Heart right ventricle (tissue), 16 donors: ENCODE results near the gene CLEC16A. TPM values are rescaled to one million over a fixed set of nuclear protein-coding genes. Genes with fewer than 3 reads are reported as not detected.

Experiments used
- ATAC-seq, 8 donors: fragments of 200-7000 bp; cut with Tn5 transposase; one replicate each; pipeline ENCODE4 v1.9.1; 2020; ENCODE audit warnings: mild to moderate bottlenecking in 8 of 8, moderate library complexity in 8 of 8, moderate number of reproducible peaks in 1 of 8
- DNase-seq, 2 donors: peaks; one replicate each; pipeline ENCODE4 v3.0.0-alpha.2; 2020
- H3K27ac ChIP-seq, 10 donors: fragments of 200-600 bp; sonication (generic) in 2 of 10; one replicate each; pipeline versions ENCODE4 v1.5.0 to v1.8.0; 2020 to 2022; ENCODE audit warnings: mild to moderate bottlenecking in 3 of 10
- H3K27me3 ChIP-seq, 7 donors: fragments of 200-600 bp; one replicate each; pipeline ENCODE4 v1.8.0; 2021 to 2022; ENCODE audit warnings: mild to moderate bottlenecking in 2 of 7
- H3K36me3 ChIP-seq, 9 donors: fragments of 200-600 bp; sonication (generic) in 1 of 9; one replicate each; pipeline versions ENCODE4 v1.5.0 to v1.8.0; 2020 to 2022; ENCODE audit warnings: mild to moderate bottlenecking in 2 of 9
- H3K4me1 ChIP-seq, 9 donors: fragments of 200-600 bp; sonication (generic) in 1 of 9; one replicate each; pipeline versions ENCODE4 v1.5.0 to v1.8.0; 2020 to 2022; ENCODE audit warnings: mild to moderate bottlenecking in 4 of 9
- H3K4me3 ChIP-seq, 10 donors: fragments of 200-600 bp; sonication (generic) in 2 of 10; one replicate each; pipeline versions ENCODE4 v1.5.0 to v1.8.0; 2020 to 2022; ENCODE audit warnings: mild to moderate bottlenecking in 7 of 10, moderate library complexity in 2 of 10
- H3K9me3 ChIP-seq, 11 donors: fragments of 200-600 bp in 10 of 11; sonication (generic) in 2 of 11; one replicate each; pipeline versions ENCODE4 v1.5.0 to v1.8.0; 2013 to 2022; ENCODE audit warnings: mild to moderate bottlenecking in 2 of 11, control low read depth in 1 of 11, moderate library complexity in 1 of 11
- WGBS, 2 donors: extraction: QIAGEN DNeasy Blood & Tissue Kit; methylation state at CpG; one replicate each; pipeline ENCODE4 v1.1.7; 2013; ENCODE audit warnings: inconsistent platforms in 1 of 2; 5-methylcytosine and 5-hydroxymethylcytosine counted together
- intact Hi-C, 10 donors: fragments of 100-400 bp; cut with DNase I; formaldehyde crosslinking; loops; one replicate each; pipeline versions ENCODE4 v1.11.1 to v1.14.2; 2022
- polyA plus RNA-seq, 2 donors: library from polyadenylated mRNA; stranded (reverse); fragments of 200-250 nt; gene quantifications; one replicate each; pipeline ENCODE4 v1.2.3, GENCODE V29; 2013
- total RNA-seq, 10 donors: library from RNA; stranded (reverse); fragmentation: NEBNext Ultra II Directional in 3 of 10; extraction: Animal tissue kit (Norgen Biotek cat#: 25700) in 3 of 10; gene quantifications; one replicate each; pipeline versions ENCODE4 v1.2.1 to v1.2.4, GENCODE V29; 2021 to 2023
- TF ChIP-seq, protein P1 (sequence below), 9 donors: fragments of 200-600 bp; sonication (generic) in 2 of 9; IDR thresholded peaks; one replicate each; pipeline versions ENCODE4 v1.5.0 to v1.8.0; 2021 to 2022; ENCODE audit warnings: antibody characterized with exemption in 9 of 9, mild to moderate bottlenecking in 5 of 9, moderate library complexity in 1 of 9
- donor health status: Arrhythmogenic right ventricular cardiomyopathy.
- donor health status: ischemic (EF 13 %, LVEDD 7.1; RV severe dilation, severe dysfunction).
- donor health status: healthy with polysubstance abuse.
- donor health status: DM: no; HTN: yes; CAD: no.
- donor health status: DM: no; HTN: no; CAD: no.
- donor health status: ischemic (EF 25% LVEDD 6.9; RV normal size, moderate dysfunction).
- donor health status: ischemic (EF 25% LVEDD 5.7; RV mildly dilated, moderate dysfunction).
- donor health status: healthy.
- donor health status: DM: yes; HTN: yes; CAD: no.
- donor health status: Ischemic cardiomyopathy.
- donor health status: ischemic (EF 35%, LVEDD 5.7; RV mildly dilated, moderate dysfunction).
- donor health status: nonischemic (EF 11% LVEDD 7.7; RV severe dilation, severe dysfunction).
- donor health status: DM: yes; HTN: yes; CAD: no.
- donor health status: PGD.
- donor health status: ischemic (EF 29% LVEDD 5.4; RV normal size, mild dysfunction).
- donor health status: nonischemic (EF 23%, LVEDD 6.1; RV moderate dilation, normal function).

CLEC16A gene
- total and polyA plus RNA-seq, 12 donors: 12.1 to 30.8 (median 23.0) TPM

DNA sequence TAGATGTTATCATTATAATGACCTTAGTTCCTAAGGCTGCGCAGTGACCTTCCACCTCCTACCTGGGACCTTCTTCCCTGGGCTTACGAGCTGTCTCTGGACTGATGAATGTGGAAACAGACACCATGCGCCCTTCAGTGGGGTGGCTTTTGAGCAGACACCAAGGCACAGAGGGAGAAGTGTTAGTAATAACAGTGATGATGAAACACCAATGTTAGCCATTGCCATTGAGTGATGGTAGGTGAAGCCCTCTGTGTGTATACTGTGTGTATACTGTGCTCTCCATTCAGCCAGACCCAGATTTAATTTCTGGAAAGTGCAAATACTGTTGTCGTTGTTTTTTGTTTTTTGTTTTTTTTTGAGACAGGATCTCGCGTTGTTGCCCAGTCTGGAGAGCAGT lies 44.5 kb downstream of the CLEC16A start:
- intact Hi-C loops: no loop called here
- Histone ChIP-seq H3K36me3 (peaks cover 0 to 66% (median 3%) of the 10 kb centered on the region in 9 donors), H3K27ac (no peak overlapping the region), H3K27me3 (no peaks in the 10 kb centered on the region), H3K4me1 (peaks cover 0 to 30% (median 0%) of the 10 kb centered on the region in 9 donors), H3K9me3 (no peaks in the 10 kb centered on the region), H3K4me3 (no peak overlapping the region)
- ATAC-seq: no peak
- WGBS, 2 donors: 82 to 87% methylated on average over 6 of the region's 6 CpGs
- DNase-seq: no peak
- TF ChIP-seq, protein P1, sequence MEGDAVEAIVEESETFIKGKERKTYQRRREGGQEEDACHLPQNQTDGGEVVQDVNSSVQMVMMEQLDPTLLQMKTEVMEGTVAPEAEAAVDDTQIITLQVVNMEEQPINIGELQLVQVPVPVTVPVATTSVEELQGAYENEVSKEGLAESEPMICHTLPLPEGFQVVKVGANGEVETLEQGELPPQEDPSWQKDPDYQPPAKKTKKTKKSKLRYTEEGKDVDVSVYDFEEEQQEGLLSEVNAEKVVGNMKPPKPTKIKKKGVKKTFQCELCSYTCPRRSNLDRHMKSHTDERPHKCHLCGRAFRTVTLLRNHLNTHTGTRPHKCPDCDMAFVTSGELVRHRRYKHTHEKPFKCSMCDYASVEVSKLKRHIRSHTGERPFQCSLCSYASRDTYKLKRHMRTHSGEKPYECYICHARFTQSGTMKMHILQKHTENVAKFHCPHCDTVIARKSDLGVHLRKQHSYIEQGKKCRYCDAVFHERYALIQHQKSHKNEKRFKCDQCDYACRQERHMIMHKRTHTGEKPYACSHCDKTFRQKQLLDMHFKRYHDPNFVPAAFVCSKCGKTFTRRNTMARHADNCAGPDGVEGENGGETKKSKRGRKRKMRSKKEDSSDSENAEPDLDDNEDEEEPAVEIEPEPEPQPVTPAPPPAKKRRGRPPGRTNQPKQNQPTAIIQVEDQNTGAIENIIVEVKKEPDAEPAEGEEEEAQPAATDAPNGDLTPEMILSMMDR (IDR thresholded peaks at IDR 0.05): no peak

DNA sequence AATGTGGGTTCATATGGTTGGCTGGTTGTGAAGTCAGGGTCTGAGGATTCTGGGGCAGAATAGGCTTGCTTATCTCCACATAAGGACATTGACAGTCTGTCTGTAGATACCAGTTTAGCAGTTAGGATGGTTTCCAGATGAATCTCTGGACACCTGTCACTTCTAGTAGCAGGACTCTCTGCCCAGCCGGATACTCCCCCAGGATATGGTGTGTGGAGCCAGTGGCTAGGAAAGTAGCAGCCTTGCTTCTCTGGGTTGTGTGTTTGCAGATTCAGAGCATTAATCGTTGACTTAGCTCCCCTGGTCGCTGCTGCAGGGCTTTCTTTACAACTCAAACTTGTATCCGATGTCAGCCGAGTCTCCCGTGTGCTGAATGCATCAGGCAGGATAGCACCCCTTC lies 45.2 kb downstream of the CLEC16A start:
- H3K4me1 ChIP-seq: peaks cover 0 to 30% (median 0%) of the 10 kb centered on the region in 9 donors
- H3K4me3 ChIP-seq: no peak overlapping the region
- 86 to 90% methylated on average over 6 of the region's 6 CpGs for WGBS, 2 donors
- peaks cover 0 to 66% (median 8%) of the 10 kb centered on the region in 9 donors for H3K36me3 ChIP-seq
- H3K9me3 ChIP-seq: no peaks in the 10 kb centered on the region
- H3K27me3 ChIP-seq: no peaks in the 10 kb centered on the region
- no peak overlapping the region for H3K27ac ChIP-seq
- DNase-seq (no peak), ATAC-seq (no peak)
- intact Hi-C loops: no loop called here
- TF ChIP-seq, protein P1 (IDR thresholded peaks at IDR 0.05): no peak

DNA sequence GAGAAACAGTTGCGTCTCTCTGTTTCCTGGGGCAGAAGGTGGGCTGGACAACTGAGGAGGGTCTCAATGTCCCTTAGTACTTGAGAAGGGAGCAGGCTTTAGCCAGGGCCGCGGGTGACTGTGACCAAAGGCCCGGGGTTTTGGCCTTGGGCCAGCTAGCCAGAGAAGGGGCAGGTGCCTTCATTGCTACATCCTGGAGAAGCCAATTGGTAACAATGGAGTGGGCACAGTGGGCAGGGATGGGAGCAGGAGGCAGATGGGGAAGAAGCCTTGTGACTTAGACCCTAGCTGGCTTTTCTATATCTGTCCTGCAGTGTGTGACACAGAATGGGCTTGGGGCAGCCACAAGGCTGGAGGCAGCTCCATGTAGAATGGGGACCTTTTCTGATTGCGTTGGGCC lies 46.0 kb downstream of the CLEC16A start:
- no peak for ATAC-seq
- Histone ChIP-seq H3K27me3 (no peaks in the 10 kb centered on the region), H3K36me3 (peaks cover 0 to 71% (median 9%) of the 10 kb centered on the region in 9 donors), H3K9me3 (no peaks in the 10 kb centered on the region), H3K4me3 (no peak overlapping the region), H3K27ac (no peak overlapping the region), H3K4me1 (peaks cover 0 to 30% (median 0%) of the 10 kb centered on the region in 9 donors)
- TF ChIP-seq, protein P1 (IDR thresholded peaks at IDR 0.05): no peak
- WGBS, 2 donors: 89 to 91% methylated on average over 5 of the region's 5 CpGs
- no peak for DNase-seq
- intact Hi-C loops: loop anchor here in 1 of 10 donors (5.0 kb wide), 1 partner anchor 1802 kb away; no protein-coding TSS in a partner anchor

DNA sequence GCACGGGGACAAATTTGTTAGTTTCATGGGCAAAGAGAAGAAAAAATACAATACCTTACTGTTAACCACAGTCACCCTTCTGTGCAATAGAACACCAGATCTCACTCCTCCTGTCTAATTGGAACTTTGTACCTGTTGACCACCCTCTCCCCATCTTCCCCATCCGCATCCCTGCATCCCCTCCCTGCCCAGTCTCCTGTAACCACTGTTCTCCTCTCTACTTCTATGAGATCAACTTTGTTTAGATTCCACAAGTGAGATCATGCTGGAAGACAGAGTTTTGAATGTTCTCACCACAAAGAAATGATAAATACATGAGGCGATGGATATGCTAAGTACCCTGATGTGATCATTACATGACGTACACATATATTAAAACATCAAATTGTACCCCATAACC lies 47.7 kb downstream of the CLEC16A start:
- no peaks in the 10 kb centered on the region for H3K27me3 ChIP-seq
- peaks cover 0 to 74% (median 9%) of the 10 kb centered on the region in 9 donors for H3K36me3 ChIP-seq
- peaks cover 0 to 27% (median 0%) of the 10 kb centered on the region in 9 donors for H3K4me1 ChIP-seq
- intact Hi-C loops: loop anchor here in 1 of 10 donors (5.0 kb wide), 1 partner anchor 1800 kb away; no protein-coding TSS in a partner anchor
- TF ChIP-seq, protein P1 (IDR thresholded peaks at IDR 0.05): no peak
- no peaks in the 10 kb centered on the region for H3K9me3 ChIP-seq
- whole genome bisulfite sequencing, 2 donors: 80 to 83% methylated on average over 4 of the region's 4 CpGs
- DNase-seq: no peak
- no peak overlapping the region for H3K4me3 ChIP-seq
- ATAC-seq: no peak
- no peak overlapping the region for H3K27ac ChIP-seq
